HT1080 (cell line): Measurements from ENCODE around the gene INPP5A. TPM values are rescaled to one million over a fixed set of nuclear protein-coding genes. Genes with fewer than 3 reads are reported as not detected.

Source experiments
- DNase-seq: peaks from one replicate; pipeline ENCODE4 v3.0.0-alpha.2; 2015; ENCODE audit warnings: low read depth
- total RNA-seq: library from RNA; depleted of rRNA; stranded (reverse); fragments of >200 nt; shearing (Covaris generic); gene quantifications from 2 replicates; pipeline ENCODE4 v1.2.3, GENCODE V29; 2014

The INPP5A gene
- total RNA-seq, 1 experiment from 2014 or later: 34.4 TPM

DNA sequence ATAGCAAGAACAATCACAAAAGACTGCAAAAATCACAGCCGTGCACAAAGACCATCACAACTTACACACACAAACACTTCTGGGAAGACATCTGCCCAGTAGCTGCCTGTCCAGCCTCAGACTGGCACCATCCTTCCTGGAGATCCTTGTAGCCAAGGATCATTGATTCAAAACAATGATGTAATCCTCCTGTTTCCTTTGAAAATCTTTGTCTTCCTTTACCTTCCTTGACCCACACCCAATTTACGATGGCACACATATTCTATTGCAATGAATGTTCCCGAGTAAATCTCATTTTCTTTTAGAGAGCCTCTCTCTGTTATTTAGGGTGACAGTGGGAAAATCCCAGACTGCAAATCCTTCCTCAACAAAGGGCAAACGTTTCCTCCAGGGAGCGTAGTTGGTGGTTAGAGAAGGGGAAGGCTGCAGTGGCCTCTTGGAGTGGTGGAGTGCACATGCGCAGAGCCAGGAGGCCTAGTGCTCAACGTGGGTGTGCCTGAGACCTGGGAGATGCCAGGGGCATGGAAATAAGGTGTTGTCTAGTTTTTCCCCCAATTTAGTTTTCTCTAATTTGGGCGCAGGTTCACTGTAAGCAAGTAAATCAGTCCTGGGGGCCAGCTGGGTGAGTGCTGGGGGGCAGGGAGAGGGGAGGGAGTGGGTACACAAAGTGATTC is 3.1 kb upstream of the INPP5A start:
- no peak for DNase-seq

DNA sequence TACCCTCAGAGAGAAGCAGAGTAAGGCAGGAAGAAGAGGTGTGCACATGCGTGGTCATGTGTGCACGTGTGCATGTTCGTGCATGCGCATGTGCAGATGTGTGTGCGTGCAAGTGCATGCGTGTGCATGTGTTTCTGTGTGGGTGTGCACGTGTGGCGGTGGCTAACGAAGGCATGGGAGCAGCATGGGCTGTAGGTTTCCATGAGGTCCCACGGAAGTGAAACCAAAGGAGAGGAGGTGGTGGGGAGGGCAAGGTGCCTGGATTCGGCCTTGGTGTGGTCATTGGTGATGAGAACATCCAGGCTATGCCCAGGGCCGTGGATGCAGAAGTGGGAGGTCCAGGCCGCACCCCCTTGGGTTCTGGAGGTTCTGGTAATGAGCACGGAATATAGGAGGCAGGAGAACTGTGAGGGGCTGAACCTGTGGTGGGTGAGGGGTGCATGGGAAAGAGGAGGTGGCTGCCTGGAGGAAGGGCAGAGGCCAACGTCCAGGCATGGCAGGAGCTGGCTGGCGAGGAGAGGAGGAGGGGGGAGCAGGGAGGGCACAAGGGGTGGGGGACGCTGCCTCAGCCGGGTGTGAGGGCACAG is 2.4 kb upstream of the INPP5A start:
- no peak for DNase-seq

DNA sequence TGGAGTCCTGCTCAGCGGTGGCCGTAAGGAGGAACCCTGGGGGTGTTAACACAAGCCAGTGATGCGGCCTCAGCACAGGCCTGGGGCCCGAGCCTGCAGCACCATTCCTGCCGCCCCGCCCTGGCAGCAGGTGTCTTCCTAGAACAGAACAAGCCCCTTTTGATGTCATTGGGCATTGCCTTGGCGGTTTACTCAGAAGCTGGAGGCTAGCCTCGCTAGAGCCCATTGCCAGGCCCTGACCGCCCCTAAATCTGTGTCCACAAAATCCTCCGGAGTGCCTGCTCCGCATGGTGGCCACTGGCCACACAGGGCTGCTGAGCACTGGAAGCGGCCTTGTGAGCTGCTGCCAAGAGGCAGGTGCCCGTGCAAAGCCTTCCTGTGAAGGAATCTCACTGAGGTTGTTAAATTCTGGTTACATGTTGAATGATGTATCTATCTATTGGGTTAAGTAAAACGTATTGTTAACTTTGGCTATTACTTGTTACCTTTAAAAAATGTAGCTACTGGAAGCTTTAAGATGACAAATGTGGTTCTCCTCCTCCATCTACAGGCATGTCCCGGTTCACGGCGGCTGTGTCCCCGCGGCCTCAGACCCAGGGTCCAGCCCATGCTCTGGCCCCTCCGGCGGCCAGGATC is 1.2 kb upstream of the INPP5A start:
- DNase-seq: peak; percentile 25

DNA sequence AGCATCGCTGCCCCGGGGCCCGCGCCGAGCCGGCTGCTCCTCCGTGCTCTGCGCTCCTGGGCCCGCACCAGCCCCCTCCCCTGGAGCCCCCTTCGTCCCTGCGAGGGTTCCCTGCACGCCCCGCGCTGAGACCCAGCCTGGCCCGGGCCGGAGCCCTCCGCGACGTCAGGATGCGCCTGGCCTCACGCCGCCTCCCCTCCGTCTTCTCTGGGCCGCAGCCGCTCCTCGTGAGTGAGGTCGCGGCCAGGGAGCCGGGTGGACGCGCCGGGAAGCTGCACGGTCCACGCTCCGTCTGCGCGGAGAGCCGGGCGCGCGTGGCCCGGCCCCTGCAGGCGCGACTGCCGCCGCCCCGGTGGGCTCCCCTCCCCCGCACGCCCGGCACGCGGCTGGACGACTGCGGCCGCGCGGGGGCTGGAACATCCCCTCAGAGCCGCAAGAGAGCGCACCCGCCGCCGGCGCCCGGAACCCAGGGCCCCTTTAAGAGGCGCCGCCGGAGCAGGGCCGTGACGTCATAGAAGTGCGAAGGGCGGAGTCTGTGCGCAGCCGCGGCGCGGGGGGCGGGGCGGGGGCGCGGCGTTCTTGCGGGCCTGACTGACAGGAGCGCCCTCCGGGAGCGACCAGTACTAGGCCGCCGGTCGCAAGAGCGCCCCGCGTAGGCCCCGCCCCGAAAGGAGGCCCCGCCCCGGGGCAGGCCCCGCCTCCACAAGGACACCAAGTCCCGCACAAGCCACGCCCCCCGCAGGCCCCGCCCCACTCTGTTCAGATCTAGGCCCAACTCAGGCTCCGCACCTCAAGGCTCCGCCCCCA is 507 bp upstream of the INPP5A start:
- peak; percentile 96 for DNase-seq

DNA sequence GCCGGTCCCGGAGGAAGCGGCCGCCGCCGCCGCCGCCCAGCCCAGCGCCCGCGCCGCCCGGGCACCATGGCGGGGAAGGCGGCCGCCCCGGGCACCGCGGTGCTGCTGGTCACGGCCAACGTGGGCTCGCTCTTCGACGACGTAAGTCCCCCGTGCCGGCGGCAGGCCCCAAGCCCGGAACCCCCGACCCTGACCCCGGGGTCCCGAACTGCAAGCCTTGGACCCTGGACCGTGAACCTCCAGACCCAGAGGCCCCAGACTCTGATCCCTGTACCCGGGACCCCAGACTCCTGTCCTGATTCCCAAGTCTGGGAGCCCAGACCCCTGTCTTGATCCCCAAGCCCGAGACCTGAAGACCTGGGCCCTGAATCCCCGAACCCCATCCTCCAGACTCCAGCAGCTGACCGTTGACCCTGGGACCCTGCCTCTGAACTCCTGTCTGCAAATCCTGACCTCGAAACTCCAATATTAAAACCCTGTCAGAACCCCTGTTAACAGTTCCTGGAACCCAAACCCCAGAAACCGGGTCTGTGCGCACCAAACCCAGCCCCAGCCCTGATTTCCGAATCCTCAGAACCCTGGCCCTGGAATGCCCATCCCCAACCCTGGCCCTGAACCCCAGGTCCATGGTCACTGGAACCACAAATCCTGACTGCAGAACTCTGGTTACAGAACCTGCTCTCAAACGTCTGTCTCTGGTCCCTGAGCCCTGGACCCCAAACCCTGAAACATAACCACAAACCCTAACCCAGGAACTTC is 623 bp downstream of the INPP5A start:
- DNase-seq: no peak

DNA sequence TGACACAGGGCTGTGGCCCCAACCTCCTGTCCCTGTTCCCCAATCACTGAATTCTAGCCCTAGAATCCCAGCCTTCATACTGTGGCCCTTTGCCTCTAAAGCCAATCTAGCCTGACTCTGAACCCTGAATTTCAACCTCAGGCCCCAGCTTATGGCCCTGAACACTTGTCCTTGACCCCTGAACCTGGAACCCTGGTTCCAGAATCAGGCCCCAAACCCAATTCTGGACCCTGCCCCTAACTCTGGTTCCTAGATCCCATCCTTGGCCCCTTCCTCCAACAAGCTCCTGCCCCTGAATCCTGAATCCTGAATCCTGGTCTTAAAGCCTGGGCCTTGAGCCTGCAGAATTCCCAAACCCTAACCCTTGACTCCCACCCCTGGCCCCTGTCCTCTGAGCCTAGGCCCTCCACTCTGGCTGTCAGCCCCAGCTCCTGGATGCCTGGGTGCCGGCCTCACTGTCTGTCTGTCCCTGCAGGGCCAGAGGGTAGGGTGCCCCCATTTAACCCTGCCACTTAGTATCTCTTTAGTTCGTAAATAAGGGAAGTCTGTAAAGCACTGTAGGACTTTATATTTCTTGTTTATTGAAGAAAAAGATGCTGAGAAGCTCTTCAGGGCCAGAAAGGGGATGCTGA is 1.3 kb downstream of the INPP5A start:
- DNase-seq: no peak

DNA sequence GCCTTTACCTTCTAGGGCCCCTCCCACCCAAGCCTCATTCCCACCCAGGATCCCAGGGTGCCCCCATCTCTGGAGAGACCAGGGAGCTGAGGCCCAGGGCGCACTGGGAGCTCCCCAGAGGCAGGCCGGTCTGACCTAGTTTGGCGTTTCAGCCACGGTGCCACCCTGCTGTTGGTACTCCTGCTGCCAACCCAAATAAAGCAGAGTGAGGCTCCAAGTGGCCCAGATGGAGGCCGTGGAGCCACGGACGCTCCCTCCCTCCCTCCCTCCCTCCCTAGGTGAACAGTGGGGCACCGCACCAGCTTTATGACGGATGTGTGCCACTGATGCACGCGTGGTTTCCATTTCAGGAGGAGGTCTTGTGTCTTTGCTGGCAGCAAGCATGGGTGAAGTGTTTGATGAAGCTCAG is 1.8 kb downstream of the INPP5A start:
- no peak for DNase-seq

DNA sequence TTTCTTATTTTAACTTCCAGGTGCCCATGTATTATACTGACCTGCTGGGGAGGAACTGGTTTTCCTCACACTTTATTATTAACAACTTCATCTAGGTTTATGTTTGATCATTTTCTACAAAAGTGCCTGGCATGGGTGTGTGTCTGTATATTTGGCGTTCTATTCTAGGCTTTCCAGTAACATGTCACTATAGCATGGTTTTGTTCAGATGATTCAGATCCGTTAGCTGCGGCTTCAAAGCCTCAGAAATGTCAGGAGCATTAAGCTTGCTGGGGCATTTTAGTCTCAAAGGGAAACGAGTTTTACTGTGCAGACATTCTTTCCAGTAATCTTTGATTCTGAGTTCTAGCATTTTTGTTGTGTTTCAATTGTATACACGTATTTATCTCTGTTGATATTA is 2.3 kb downstream of the INPP5A start:
- peak; percentile 72 for DNase-seq

DNA sequence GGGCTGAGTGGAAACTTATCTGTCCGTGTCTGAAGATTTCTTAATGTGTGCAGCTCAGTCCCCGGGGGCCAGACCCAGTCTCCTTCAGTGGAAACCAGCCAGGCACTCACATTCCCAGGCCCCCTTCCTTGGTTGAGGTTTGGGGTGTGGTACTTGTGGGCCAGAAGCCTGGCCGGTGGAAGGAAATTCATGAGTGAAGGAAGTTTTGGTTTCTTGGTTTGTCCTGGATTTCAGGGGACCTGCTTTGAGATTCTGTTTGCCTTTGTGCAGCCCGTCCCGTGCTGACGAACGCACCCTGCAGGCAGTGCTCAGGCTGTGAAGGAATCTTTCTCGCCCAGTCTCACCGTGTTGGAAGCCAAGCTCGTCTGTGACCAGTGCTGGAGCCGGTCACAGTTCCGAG is 2.9 kb downstream of the INPP5A start:
- DNase-seq: no peak

DNA sequence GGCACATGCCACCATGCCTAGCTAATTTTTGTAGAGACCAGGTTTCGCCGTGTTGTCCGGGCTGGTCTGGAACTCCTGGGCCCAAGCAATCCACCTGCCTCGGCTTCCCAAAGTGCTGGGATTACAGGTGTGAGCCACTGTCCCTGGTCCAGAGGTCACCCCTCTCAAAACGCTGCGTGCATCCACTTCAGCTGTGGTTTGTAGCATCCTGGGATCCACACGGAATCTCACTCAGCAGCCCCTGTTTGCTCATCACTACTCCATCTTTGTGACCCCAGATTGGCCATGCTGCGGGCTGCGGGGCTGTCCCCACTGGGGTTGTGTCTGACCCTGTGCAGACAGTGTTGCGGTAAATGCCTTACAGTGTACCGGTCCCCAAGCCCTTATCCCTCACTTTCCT is 3.5 kb downstream of the INPP5A start:
- no peak for DNase-seq

DNA sequence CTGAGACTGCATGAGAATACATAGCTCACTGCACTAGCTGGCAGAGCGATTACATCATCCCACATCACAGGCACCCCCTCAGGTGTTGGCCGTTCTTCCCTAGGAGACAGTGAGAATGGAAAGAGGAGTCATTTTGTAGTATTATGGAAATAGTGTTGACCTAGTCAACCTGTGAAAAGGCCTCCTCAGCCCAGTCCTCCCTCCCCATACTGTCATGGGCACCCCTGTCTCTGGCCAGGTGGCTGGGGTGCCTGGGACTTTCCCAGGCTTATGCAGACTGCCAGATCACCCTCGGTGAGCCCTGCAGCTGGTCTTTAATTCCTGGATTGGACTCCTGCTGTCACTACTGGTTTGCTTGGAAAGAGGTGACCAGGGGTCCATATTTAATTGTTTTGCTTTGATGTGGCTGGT is 4.0 kb downstream of the INPP5A start:
- DNase-seq: no peak

DNA sequence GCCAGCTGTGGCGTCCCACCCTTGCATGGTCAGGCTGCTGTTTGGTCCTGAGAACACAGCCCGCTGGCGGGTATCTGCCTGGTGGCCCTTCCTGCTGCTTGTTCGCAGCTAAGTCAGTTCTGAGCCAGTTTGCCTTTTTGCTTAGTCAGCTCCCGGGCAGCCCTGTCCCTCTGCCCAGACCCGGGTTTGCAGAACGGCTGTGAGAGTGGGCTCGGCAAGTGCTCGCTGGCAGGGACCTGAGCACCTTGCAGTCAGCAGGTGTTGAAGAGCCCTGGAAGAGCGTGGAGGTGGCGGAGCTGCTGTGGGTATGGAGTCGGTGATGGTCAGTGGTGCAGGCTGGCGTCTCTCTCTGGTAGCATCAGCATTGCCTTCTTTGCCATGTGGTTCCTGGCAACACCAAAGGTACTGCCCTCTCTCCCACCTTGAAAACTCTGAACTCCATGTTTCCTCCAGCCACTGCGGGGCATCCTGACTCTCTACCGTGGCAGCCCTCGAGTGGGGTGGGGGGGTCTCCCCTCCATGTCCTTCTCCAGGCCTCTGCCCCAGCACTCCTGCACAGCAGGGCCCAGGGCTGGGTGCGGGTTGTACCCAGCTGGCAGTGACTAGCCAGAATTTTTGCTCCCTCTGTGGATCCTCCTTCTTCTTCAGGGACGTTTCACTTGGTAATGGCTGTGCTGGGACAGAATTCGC is 4.6 kb downstream of the INPP5A start:
- no peak for DNase-seq

DNA sequence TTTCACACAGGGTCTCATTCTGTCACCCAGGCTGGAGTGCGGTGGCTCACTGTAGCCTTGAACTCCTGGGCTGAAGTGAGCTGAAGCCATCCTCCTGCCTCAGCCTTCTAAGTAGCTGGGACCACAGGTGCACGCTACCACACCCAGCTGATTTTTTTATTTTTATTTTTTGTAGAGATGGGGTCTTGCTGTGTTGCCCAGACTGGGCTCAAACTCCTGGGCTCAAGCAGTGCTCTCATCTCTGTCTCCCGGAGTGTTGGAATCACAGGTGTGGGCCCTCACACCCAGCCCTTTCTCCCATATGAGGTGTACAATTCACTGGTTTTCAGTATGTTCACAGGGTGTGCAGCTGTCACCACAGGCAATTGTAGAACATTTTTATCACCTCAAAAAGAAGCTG is 5.2 kb downstream of the INPP5A start:
- DNase-seq: no peak

DNA sequence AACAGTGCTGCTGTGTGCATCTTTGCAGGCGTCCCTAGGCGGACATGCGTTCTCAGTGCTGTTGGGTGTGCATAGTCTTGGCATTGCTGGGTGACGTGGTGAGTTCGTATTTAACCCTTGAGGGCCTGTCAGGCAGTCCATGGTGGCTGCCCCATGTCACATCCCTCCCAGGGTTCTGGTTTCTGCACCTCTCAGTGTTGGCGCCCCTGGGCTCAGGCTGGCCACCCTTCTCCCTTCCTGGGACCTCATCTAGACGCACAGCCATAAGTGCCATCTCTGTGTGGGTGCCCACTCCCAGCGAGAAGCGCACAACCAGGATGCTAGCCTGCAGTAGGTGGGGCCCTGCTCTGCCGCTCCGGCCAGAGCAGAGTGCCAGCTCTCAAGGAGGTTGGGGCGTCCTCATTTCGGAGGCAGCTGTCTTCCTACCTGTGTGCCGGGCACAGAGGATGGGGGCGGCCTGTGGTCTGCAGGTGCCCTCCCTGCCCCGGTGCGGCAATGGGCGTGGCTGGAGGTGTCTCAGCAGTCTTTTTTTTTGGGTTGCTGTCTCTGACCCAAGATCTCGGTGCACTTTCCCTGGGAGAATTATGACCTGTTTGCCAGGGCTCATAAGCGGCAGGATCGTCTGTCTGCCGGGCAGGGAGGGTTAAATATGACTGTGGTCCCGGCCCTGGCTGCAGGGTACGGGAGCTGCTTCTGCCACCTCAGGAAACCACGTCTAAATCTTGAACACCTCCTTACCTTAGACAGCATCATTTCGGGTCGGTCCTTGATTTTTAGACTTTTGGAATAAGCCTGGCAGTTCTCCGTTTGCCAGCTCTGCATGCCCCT is 6.5 kb downstream of the INPP5A start:
- no peak for DNase-seq

DNA sequence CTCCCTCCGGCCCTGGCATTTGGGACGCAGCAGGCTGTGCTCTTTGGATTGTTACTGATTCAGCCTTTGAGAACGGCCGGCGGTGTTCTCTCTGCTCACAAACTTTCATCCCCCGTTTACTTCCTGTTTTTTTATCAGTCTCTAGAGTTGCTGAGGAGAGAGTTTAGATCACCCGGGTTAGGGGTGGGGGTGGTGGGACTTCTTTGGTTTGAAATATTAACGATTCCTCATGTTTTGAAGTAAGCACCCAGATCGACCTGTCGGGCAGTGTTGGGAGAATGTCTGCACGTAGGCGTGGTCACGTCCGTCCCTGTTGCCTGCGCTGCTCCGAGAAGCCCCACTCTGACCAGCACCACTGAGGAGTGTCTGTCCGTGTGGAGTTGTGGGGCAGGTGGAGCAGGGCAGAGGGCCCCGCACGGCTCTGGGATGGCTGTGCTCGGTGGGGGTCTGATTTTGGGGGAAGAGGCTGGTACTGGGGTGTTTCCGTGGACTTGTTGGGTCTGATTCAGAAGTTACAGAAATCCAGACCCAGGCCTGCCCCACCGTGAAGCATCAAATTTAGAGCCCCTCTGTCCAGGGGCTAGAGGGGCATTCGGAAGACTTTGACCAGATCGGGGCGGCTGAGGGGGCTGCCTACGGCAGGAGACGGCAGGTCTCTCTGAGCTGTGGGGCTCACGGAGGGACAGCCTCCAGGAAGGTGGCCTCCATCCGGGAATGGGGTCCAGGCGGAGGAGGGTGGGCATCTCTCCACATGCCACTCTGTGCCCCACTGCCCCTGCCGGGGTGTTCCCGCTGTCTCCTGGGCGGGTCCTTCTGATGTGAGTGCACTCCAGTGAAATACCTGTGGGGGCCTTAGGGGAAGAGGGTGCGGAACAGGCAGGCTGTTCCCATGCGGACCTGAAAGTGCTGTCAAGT is 7.4 kb downstream of the INPP5A start:
- DNase-seq: no peak

DNA sequence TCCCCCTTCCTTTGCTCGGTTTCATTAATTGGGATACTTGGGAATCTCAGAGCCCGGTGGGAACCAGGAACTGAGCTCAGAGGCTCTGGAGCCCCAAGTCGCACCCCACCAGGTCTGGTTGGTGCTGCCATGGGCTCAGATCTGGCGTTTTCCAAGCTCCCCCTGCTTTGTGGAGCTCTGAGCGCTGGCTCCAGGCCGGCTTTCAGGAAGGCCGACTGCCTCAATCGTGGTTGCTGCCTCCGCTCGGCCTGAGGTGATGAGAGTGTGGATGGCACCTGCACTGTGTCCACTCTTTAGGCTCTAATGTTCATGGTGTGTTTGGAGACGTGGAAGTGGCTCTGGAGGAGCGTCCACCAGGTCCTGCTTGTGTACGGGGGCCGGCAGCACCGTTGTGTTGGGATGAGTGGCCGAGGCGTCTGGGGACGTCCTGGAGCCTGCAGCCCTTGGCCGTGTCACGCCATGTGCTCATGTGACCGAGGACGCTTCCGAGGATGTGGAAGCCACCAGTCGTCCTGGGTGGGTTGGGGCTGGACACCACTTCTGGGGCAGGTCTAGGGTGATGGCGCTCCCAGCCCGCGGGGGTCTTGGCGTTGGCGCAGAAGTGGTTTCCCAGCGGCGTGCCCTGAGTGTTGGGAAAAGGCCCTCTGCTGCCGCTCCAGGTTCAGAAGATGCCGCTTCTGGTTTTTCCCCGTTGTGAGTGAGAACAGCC is 8.2 kb downstream of the INPP5A start:
- no peak for DNase-seq

DNA sequence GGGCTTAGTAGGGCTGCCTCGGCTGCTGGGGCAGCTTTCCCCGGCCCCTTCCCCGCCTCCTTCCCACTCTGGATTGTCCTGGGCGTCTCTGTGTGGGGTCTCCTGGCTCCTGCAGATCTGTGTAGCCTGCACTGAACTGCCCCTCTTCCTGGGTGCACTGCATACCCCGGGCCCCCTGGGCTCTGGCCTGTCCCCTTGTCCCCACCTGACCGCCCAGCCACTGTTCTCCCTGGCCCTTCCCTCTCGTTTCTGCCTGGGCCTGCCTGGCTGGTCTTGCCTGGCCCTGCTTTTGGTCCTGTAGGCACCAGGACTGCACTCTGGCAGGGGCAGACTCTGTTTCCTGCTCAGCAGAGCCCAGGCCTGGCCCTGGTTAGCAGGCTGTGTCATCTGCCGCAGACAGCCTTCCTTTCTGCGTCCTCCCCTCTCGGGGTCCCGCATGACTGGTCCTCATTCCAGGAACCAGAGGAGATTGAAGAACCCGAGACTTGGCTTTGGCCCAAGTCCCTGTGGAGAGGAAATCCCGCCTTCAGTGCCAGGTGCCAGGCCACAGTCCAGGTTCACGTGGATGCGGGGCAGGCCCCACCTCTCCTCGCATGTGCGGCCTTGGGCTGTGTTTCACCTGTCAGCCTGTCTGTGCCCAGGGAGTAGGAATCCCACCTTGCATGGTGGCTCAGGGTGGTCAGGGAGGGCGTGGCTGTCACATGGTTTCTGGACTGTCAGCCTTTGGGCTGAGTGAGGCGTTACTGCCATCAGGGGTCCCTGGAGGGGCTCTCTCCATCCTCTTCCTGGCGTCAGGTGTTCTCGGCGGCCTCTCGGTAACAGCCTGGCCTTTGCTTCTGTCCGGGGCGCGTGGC is 9.2 kb downstream of the INPP5A start:
- no peak for DNase-seq
